GM18517 (cell line): ENCODE results near the gene NAA30.
"Not testable (repeated sequence)": the region's sequence is repeated elsewhere in the genome, so short reads cannot be mapped to it uniquely, and the experiment has no call there.

Source experiments
- ATAC-seq: cut with Tn5 transposase; IDR thresholded peaks from one replicate; pipeline ENCODE4 v1.9.1; 2021; ENCODE audit warnings: mild to moderate bottlenecking, moderate library complexity; ENCODE audit not compliant: unreplicated experiment

Gene NAA30

DNA sequence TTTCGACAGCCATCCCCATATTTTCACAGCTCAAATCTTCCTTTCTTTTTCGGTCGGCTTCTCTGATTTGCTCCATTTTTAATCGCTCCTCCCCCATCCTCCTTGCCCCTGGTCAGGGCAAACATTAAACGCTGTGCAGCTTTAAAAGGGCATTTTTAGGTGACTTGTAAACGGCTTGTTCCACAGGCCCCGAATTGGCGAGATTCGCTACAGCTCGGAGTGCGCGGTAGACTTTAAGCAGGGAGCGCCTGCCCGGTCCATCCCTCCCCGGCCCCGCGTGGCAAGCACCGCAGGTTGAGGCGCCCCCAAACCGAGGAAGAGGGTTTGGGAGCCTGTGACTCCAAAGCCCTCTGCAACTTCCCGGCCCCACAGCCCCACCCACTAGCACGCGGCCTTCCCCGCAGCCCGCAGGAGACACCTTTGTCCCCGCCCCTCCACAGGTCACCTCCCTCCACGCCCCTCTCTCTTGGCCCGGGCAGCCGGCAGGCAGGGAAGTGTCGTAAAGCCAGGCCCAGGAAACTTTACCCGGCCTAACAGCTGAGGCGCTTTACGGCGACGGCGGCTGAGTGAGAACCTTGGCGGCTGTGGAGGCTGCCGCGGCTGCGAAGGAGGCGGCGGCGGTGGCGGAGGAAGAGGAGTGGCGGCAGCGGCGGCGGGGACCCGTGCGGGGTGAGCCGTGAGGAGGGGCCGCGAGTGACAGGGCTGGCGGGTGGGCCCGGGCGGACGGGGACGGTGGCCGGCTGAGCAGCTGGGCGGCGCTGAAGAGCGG, at the start of gene NAA30:
Gene NAA30, plus strand, starts transcription at position 550 of the 769 bp plus-strand sequence. CDS start 372 bp downstream, outside the sequence.
- peak; percentile 74 for ATAC-seq

DNA sequence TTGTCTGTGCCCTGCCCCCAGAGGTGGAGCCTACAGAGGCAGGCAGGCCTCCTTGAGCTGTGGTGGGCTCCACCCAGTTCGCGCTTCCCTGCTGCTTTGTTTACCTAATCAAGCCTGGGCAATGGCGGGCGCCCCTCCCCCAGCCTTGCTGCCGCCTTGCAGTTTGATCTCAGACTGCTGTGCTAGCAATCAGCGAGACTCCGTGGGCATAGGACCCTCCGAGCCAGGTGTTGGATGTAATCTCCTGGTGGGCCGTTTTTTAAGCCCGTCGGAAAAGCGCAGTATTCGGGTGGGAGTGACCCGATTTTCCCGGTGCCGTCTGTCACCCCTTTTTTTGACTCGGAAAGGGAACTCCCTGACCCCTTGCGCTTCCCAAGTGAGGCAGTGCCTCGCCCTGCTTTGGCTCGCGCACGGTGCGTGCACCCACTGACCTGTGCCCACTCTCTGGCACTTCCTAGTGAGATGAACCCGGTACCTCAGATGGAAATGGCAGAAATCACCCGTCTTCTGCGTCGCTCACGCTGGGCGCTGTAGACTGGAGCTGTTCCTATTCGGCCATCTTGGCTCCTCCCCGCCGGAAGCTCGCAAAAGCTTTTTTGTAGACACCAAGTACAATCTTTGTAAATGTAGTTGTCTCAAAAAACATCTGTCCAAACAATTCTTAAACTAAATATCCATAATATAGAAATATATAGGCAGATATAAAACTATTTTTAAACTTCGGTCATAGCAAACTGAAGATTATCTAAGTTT, 46.7 kb upstream of the NAA30 start:
- ATAC-seq, result not testable (repeated sequence)

DNA sequence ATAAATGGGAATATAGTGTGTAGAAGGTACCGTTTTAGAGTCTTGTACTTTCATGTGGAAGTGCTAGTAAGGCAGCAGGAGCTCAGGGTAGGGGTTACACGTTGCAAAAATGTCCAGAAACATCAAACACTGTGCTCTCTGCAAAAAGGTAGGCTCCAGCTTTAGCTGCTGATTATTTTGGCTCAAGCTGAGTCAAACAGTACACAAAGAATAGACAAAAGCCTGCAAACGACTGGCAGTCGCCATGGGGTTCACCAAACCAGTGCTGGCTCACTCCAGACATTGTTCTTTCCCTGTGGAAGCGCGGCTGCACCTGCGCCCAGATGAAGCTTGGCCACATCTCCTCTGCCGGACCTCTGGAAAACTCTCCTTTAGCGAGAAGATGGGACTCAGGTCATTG, 45.3 kb upstream of the NAA30 start:
- no peak for ATAC-seq

- no peak for ATAC-seq
Observed at GRCh38 chr14:57346741-57347140, 43.6 kb upstream of the NAA30 start.

DNA sequence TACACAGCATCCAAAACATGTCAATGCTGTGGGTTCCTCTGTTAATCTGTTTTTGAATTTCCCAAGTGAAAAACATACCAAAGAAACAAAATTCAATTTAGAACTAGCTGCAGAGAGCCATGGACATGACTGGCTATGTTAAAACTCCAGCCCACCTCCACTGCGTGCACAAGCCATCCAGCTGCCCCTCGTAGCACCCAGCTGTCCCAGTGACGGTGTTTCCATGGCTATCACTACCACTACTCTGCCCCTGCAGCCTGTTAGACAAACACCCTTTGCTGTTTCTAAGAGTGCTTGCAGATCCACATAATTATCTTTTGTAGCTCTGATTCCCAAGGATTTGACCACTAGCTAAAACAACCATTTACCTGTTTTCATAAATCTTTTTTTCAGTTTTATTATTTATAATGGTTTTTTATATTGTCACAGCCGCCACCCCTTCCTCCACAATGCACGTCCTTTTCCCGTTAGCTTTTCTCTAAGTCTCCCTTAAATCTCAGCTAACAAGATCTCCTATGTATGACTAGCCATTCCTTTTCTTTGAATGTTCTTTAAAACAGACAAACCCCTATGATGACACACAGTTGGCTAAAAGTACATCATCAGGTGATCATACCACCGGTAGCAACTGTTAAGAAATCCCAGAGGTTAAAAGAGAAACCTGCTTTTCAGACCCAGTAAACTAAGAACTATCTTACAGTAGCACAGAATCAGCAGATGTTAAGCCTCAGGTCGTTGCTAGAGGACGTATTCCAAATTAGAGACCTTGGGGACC, 37.8 kb upstream of the NAA30 start:
- ATAC-seq, result no peak

GRCh38 chr14:57355081-57355800, 35.1 kb upstream of the NAA30 start:
- no peak for ATAC-seq

GRCh38 chr14:57362361-57362760, 28.0 kb upstream of the NAA30 start:
- no peak for ATAC-seq

DNA sequence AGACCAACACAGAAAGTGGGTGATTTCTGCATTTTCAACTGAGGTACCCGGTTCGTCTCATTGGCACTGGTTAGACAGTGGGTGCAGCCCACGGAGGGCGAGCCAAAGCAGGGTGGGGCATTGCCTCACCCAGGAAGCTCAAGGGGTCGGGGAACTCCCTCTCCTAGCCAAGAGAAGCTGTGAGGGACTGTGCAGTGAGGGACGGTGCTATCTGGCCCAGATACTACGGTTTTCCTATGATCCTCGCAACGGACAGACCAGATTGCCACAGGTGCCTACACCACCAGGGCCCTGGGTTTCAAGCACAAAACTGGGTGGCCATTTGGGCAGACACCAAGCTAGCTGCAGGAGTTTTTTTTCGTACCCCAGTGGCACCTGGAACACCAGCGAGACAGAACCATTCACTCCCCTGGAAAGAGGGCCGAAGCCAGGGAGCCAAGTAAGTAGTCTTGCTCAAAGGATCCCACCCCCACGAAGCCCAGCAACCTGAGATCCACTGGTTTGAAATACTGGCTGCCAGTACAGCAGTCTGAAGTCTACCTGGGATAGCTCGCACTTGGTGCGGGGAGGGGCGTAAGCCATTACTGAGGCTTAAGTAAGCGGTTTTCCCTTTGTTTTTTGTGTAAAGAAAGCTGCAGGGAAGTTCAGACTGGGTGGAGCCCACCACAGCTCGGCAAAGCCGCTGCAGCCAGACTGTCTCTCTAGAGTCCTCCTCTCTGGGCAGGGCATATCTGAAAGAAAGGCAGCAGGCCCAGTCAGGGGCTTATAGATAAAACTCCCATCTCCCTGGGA, 25.5 kb upstream of the NAA30 start:
- ATAC-seq, result no peak

- ATAC-seq, result not testable (repeated sequence)
Observed at GRCh38 chr14:57370187-57370586, 20.2 kb upstream of the NAA30 start.

- no peak for ATAC-seq
Observed at GRCh38 chr14:57371013-57371412, 19.4 kb upstream of the NAA30 start.

- ATAC-seq, result no peak
Observed at GRCh38 chr14:57375156-57375555, 15.2 kb upstream of the NAA30 start.

- ATAC-seq, result no peak
Observed at GRCh38 chr14:57378661-57379060, 11.7 kb upstream of the NAA30 start.

DNA sequence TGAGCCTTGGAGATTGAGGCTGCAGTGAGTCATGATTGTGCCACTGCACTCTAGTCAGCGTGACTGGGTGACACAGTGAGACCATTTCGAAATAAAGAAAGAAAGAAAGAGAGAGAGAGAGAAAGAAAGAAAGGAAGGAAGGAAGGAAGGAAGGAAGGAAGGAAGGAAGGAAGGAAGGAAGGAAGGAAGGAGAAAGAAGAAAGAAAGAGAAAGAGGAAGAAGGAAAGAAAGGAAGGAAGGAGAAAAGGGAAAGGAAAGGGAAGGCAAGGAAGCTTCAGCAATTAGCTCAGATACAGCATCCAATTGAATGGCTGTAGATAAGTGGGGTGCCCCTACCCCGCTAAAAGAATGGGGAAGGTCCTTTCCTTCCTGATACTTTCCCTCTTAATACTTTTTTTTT, 9.5 kb upstream of the NAA30 start:
- no peak for ATAC-seq

DNA sequence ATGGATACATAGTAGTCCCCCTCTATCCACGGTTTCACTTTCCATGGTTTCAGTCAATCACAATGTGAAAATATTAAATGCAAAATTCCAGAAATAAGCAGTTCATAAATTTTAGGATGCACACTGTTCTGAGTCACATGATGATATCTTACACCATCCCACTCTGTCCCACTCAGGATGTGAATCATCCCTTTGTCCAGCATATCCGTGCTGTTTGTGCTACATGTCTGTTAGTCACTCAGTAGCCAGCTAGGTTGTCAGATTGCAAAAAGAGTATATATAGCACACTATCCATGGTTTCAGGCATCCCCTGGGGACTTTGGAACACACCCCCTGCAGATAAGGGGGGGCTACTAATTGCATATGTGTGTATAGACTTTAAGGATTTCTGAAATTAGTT, 8.1 kb upstream of the NAA30 start:
- no peak for ATAC-seq

DNA sequence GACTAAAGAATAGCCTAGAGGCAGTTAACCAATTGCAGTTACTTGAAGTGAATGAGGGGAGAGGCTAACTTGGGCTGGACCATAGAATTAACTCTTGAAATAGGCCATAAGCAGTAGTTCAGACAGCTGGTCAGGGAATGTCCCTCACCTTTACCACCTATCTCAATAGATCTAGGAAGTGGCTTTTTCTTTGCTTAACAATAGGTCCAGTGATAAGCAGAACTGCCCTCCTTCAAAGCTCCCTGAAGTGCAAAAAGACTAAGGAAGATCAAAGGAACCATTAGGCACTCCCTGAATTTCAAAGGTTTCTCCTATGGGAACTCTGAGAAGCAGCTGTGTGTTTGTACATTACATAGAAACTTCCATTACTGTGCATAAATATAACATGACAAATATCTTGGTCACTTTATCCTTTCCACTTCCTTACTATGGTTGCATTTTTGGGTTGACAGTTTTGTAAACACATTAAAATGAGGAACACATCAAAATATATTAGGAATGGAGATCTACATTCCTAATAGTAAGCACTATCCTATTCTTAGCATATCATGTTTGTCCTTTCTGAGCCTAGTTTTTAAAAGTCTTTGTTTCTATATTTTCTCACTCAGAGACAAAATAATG, 7.2 kb upstream of the NAA30 start:
- ATAC-seq, result no peak

DNA sequence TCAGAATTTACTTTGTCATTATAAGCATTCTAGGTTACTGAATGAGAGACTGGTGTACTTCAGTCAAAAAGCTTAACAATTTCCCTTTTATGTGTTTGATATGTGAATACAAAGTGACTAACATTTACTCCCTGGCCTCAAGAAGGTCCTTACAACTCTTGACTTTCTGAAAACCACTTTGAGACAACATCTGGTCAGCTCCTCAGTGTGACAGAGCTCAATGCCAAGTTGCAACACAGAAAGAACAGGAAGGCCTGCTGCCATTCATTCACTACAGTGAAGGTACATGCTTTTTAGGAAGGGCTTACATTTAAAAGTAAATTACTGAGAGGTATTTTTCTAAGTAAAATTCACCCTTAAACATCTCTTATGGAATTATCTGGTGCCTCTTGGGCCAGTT, 2.3 kb upstream of the NAA30 start:
- no peak for ATAC-seq

DNA sequence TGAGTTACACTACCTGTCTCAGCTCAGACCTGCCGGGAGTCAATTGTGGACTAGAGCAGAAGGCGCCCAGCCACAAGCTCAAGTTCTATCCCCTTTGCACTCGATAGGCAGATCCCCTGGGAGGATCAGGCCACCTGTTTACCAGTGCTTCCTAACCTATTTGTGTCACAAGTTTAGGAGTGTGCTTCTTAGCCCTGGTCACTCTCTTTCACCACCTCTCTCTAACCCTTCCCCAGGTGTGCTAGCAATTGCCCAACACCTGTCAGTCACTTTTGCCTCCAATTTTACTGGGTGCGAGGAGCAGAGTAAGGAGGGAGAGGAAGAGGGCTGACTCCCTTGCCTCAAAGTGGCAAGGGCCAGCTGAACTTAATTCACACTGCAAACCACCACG, 745 bp upstream of the NAA30 start:
- ATAC-seq, result no peak

DNA sequence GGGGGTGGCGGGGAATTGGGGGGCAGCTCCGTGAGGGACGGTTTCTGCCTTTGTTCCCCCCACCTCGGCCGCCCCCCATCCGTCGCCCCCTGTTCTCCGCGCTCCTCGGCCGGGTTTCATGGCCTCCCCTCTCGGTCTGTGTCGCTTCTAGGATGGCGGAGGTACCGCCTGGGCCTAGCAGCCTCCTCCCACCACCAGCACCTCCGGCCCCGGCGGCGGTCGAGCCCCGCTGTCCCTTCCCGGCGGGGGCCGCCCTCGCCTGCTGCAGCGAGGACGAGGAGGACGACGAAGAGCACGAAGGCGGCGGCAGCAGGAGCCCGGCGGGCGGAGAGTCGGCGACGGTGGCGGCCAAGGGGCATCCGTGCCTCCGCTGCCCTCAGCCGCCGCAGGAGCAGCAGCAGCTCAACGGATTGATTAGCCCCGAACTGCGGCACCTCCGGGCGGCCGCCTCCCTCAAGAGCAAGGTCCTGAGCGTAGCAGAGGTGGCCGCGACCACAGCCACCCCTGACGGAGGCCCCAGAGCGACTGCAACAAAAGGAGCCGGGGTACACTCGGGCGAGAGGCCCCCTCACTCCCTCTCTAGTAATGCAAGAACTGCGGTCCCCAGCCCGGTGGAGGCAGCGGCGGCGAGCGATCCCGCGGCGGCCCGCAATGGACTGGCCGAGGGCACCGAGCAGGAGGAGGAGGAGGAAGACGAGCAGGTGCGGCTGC, 575 bp downstream of the NAA30 start:
- ATAC-seq, result peak; percentile 48
